ACC112 (cell line): ENCODE measurements around the gene ZNF831.

ENCODE experiments used
- H2AFZ ChIP-seq: fragments of 200-600 bp; sonication (generic); one replicate; pipeline ENCODE4 v1.6.0; 2017; ENCODE audit warnings: antibody characterized with exemption, low read length; ENCODE audit not compliant: unreplicated experiment
- H3K27ac ChIP-seq: fragments of 200-600 bp; sonication (generic); 2 replicates; pipeline ENCODE4 v1.5.1; 2014; ENCODE audit warnings: low read depth, mild to moderate bottlenecking, antibody characterized with exemption, low read length, moderate library complexity
- H3K27me3 ChIP-seq: fragments of 200-600 bp; sonication (generic); 2 replicates; pipeline ENCODE4 v1.6.1; 2014; ENCODE audit warnings: mild to moderate bottlenecking, antibody characterized with exemption, low read length, moderate library complexity, mixed read lengths; ENCODE audit not compliant: insufficient read depth
- H3K36me3 ChIP-seq: fragments of 200-600 bp; sonication (generic); 2 replicates; pipeline ENCODE4 v1.6.1; 2016; ENCODE audit warnings: mild to moderate bottlenecking, antibody characterized with exemption, low read length, moderate library complexity, mixed read lengths; ENCODE audit not compliant: insufficient read depth
- H3K4me1 ChIP-seq: fragments of 200-600 bp; sonication (generic); one replicate; pipeline ENCODE4 v1.6.1; 2016; ENCODE audit warnings: low read length, mixed read lengths; ENCODE audit not compliant: insufficient read depth, unreplicated experiment, control insufficient read depth
- H3K4me3 ChIP-seq: fragments of 200-600 bp; sonication (generic); 2 replicates; pipeline ENCODE4 v1.5.1; 2014; ENCODE audit warnings: mild to moderate bottlenecking, low read depth, low read length
- H3K79me2 ChIP-seq: fragments of 200-600 bp; sonication (generic); one replicate; pipeline ENCODE4 v1.6.0; 2016; ENCODE audit warnings: low read length; ENCODE audit not compliant: control insufficient read depth, unreplicated experiment, insufficient read depth

ZNF831 gene

DNA sequence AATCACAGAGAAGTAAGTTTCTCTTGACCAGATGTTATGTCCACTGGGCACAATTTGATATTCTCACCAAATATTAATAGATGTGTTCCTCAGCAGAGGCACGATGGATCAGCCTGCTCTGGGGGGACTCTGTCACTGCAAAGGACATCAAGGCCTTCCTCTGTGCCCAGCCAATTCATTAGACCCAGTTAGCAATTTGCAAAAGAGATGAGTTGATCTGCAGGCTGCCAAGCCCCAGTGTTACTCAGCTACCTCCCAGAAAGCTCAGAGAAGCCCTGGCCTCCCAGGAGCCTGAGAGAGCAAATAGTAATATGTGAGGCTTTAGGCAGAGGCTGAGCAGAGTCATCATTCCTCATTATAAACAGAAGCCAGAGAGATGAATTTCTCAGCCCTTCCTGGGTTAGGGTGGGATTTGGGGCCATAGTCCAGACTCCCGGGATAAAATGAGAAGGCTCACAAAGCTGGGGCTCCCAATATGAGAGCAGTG, 54.2 kb downstream of the ZNF831 start:
- Histone ChIP-seq H3K27me3 (peaks cover 26% of the 10 kb centered on the region), H2AFZ (no peak overlapping the region), H3K79me2 (no peaks in the 10 kb centered on the region), H3K4me3 (no peak overlapping the region), H3K4me1 (peaks cover 3% of the 10 kb centered on the region), H3K27ac (no peak overlapping the region), H3K36me3 (no peaks in the 10 kb centered on the region)

DNA sequence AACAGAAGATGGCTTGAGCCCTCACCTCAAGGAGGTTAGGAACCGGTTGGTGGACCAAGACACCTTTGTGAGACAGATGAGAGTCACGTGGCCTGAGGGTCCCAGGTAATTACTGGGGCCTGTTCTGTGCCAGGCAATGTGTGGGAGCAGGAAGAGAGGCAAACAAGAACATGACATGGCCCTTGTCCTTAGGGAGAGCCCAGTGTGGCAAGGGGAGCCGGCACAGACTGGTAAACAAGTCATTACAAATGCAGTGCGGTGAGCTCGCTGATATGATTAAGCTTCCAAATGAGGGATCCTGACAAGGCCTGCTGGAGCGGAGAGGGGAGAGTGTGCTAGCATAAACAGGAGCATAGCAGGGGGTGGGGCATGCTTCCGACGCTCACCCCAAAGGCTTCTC, 55.6 kb downstream of the ZNF831 start:
- H2AFZ ChIP-seq, result no peak overlapping the region
- peaks cover 4% of the 10 kb centered on the region for H3K4me1 ChIP-seq
- H3K27me3 ChIP-seq, result peaks cover 39% of the 10 kb centered on the region
- no peak overlapping the region for H3K27ac ChIP-seq
- H3K4me3 ChIP-seq, result no peak overlapping the region
- no peaks in the 10 kb centered on the region for H3K79me2 ChIP-seq
- no peaks in the 10 kb centered on the region for H3K36me3 ChIP-seq

DNA sequence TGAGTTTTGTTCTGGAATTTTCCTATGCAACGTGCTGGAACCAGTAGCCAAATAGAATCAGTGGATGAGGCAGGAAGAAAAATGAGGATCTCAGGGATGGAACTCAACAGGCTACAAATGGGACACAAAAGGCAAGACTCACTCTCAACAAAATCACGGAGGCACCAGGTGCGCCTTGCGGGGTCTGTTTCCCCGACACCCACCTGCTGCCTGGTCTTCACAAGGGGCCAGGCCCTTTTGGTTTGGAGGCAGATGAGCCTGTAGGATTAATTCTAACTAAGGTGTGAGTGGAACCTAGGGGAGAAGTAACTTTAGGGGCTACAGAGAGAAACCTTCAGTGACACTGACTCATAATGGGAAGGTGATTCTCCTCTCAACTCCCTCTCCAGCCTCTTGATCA, 56.5 kb downstream of the ZNF831 start:
- Histone ChIP-seq H3K27me3 (peaks cover 49% of the 10 kb centered on the region), H3K36me3 (no peaks in the 10 kb centered on the region), H3K79me2 (no peaks in the 10 kb centered on the region), H3K4me1 (peaks cover 4% of the 10 kb centered on the region), H2AFZ (no peak overlapping the region), H3K4me3 (no peak overlapping the region), H3K27ac (no peak overlapping the region)

DNA sequence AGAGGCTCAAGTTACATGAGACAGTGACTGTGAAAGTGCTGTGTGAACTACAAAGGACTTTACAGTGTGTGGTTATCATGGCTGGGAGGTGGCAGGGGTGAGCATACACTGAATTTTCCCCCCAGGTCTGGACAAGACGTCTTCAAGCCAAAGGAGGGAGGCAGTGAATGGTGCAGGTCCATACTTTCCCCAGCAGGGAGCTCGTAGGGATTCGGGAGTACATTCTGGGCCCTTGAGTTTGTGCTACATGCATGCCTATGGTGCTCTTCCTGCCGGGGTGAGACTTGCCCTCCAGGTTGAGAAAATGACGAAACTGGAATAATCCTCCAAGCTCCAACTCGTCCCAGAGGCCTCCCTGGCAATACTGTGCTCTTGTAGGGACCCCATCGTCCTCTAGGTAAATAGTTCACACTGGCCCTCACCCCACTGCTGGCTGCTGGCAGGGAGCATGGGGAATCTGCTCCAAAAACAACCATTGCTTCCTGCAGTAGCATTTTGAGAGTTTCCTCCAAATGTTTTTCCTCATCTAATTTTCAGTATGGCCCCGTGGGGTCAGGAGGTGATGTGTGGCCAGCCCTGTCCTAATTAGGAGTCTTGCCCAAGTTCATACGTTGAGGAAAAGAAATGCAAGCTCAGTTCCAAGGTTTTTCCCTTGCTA, 57.6 kb downstream of the ZNF831 start:
- Histone ChIP-seq H3K27ac (no peak overlapping the region), H3K4me1 (peaks cover 4% of the 10 kb centered on the region), H3K27me3 (peaks cover 59% of the 10 kb centered on the region), H3K36me3 (no peaks in the 10 kb centered on the region), H3K79me2 (no peaks in the 10 kb centered on the region), H3K4me3 (no peak overlapping the region), H2AFZ (no peak overlapping the region)

DNA sequence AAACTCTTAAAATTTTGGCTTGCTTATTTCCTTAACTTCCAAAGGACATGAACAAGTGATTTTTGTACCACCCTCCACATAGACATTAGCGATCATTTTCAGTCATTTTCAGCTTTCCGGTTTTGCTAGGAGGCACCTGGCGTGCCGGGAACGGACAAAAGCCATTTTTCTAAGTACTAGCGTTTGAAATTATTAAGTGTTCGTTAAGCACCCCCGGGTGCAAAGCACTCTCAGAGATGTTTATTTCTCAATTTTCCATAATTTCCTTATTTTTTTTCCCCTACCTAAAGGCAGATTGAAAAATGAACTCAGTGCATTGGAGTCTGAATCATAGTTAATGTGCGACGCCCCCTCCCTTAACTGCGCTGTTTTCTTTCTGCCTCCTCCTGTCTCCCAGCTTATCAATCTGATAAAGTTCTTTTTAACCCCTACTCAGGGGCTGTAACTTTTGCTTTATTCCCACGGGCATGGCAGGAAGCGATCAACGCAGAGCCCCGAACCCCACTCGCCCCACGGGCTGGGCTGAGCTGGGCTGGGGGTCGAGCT, 58.2 kb downstream of the ZNF831 start:
- peak overlapping the region; percentile 63 for H2AFZ ChIP-seq
- H3K27me3 ChIP-seq, result peaks cover 65% of the 10 kb centered on the region
- H3K36me3 ChIP-seq, result no peaks in the 10 kb centered on the region
- no peak overlapping the region for H3K27ac ChIP-seq
- no peaks in the 10 kb centered on the region for H3K79me2 ChIP-seq
- peaks cover 4% of the 10 kb centered on the region for H3K4me1 ChIP-seq
- peak overlapping the region; percentile 72 for H3K4me3 ChIP-seq

DNA sequence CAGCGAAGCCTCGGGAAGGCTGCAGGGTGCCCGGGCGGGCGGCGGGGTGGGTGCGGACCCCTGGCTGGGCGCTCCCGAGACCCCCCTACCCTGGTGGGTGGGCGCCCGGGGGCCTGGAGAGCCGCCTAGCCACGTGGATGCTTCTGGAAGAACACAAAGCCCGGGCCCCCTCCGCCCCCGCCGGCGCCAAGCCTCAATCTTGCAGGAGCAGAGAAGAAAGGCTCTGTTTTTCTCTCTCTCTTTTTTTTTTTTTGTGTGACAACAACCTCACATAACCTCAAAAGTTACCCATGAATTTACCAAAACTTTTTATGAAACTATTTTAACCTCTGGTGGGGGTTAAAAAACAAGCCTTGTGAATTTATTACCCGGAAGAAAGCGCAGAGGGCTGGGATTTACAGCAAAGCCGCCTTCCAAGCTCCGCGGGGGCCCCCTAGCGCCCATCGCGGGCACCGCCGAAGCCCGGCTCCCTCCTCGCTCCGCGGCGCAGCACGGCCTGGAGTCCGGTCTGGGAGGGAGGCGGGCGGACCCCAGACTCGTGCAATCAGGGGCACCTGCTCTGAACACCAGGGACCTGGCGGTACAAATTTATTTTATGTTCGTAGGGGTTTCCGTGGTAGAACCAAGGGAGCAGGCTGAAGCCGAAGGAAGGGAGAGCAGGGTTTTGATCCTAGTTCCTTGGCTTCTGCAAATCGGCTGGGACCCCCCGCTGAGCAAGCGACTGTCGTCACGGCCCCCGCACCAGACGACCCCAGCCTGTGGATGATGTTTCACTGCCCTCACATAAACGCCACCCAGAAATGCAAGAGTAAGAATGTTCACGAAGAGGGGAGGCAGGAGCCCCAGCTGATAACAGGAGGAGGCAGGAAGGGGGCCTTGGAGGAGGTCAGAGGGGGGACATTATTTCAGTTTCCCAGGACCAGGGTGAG, 58.9 kb downstream of the ZNF831 start:
- Histone ChIP-seq H3K4me3 (peak overlapping the region; percentile 72), H3K79me2 (no peaks in the 10 kb centered on the region), H2AFZ (peak overlapping the region; percentile 63), H3K36me3 (no peaks in the 10 kb centered on the region), H3K4me1 (peaks cover 4% of the 10 kb centered on the region), H3K27me3 (peaks cover 72% of the 10 kb centered on the region), H3K27ac (no peak overlapping the region)

DNA sequence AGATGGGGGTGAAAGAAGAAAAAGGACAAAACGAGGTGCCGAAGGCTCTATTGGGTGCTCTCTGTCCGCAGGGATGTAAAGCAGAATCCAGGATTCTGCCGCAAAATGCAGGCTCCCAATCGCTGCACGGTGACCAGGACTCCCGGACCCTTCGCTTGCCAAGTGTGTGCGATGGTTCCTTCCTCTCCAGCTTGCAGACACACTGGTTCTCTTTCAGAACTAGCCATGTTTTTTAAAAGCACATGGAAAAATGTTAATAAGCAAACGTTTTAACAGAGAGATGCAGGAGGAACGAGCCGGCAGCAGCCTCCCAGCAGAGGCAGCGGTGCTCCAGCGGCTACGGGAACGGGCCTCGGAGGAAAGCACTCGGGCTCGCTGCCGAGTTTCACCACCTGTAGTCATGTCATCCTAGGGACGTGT, 59.6 kb downstream of the ZNF831 start:
- H3K36me3 ChIP-seq, result no peaks in the 10 kb centered on the region
- peaks cover 4% of the 10 kb centered on the region for H3K4me1 ChIP-seq
- no peak overlapping the region for H3K27ac ChIP-seq
- no peaks in the 10 kb centered on the region for H3K79me2 ChIP-seq
- peaks cover 73% of the 10 kb centered on the region for H3K27me3 ChIP-seq
- no peak overlapping the region for H3K4me3 ChIP-seq
- H2AFZ ChIP-seq, result no peak overlapping the region

DNA sequence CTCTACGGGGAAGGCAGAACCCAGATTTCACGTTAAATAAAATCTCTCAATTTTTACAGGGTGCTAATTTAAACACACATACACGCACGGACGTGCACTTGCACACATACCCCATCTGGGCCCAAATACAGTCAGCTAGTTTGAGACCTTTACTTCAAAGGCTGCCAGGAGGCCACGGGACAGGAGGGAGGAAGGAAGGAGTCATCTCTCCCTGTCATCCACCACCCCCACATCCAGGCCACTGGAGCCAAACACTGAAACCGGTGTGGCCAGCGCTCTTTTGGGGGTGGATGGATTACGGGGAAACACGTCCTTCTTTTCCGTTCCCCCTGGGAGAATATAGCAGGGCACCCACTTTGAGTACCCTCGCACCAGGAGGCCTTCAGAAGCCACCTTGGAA, 60.1 kb downstream of the ZNF831 start:
- Histone ChIP-seq H3K27ac (no peak overlapping the region), H3K27me3 (peaks cover 73% of the 10 kb centered on the region), H3K4me3 (no peak overlapping the region), H3K79me2 (no peaks in the 10 kb centered on the region), H2AFZ (no peak overlapping the region), H3K36me3 (no peaks in the 10 kb centered on the region), H3K4me1 (peaks cover 4% of the 10 kb centered on the region)

DNA sequence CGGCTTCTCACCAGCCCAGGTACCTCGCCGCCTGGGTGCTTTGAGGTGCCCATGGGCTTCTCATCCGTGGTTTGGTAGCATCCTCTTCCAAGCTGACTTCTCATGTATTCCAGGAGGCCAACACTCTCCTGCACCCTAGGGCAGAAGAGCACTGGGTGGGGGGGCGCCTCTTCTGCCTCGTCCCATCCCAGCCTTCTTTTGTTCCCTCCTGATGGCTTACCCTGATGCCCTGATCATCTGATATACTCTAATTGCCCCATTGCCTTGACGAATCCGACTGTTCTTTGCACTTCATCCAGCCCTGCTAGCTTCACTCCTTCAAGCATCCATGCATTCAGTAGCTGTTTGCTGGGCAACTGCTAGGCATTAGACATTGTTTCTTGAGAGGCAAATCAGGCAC, 60.6 kb downstream of the ZNF831 start:
- H3K79me2 ChIP-seq, result no peaks in the 10 kb centered on the region
- no peaks in the 10 kb centered on the region for H3K36me3 ChIP-seq
- H3K27ac ChIP-seq, result no peak overlapping the region
- peaks cover 73% of the 10 kb centered on the region for H3K27me3 ChIP-seq
- H3K4me3 ChIP-seq, result no peak overlapping the region
- H2AFZ ChIP-seq, result no peak overlapping the region
- peaks cover 4% of the 10 kb centered on the region for H3K4me1 ChIP-seq

DNA sequence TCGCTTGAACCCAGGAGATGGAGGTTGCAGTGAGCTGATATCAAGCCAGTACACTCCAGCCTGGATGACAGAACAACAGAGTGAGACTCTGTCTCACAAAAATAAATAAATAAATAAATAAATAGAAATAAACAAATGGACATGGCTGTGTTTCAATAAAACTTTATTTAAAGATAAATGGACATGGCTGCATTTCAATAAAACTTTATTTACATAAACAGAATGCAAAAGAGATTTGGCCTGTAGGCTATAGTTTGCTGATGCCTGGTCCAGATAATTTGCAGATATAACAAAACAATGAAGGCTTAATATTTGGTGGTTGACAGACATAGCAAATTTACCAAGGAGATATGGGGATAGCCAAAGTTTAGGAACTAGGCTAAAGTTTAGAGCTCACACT, 66.8 kb downstream of the ZNF831 start:
- Histone ChIP-seq H3K36me3 (no peaks in the 10 kb centered on the region), H2AFZ (no peak overlapping the region), H3K4me1 (no peaks in the 10 kb centered on the region), H3K4me3 (no peak overlapping the region), H3K79me2 (no peaks in the 10 kb centered on the region), H3K27ac (no peak overlapping the region), H3K27me3 (peaks cover 53% of the 10 kb centered on the region)
